ENCODE data around the gene SRGAP2C.
"Not testable (repeated sequence)": the region's sequence is repeated elsewhere in the genome, so short reads cannot be mapped to it uniquely, and the experiment has no call there.

GRCh38 chr1:121176649-121177048, 8.1 kb upstream of the SRGAP2C start:
- TF ChIP-seq, protein P1, sequence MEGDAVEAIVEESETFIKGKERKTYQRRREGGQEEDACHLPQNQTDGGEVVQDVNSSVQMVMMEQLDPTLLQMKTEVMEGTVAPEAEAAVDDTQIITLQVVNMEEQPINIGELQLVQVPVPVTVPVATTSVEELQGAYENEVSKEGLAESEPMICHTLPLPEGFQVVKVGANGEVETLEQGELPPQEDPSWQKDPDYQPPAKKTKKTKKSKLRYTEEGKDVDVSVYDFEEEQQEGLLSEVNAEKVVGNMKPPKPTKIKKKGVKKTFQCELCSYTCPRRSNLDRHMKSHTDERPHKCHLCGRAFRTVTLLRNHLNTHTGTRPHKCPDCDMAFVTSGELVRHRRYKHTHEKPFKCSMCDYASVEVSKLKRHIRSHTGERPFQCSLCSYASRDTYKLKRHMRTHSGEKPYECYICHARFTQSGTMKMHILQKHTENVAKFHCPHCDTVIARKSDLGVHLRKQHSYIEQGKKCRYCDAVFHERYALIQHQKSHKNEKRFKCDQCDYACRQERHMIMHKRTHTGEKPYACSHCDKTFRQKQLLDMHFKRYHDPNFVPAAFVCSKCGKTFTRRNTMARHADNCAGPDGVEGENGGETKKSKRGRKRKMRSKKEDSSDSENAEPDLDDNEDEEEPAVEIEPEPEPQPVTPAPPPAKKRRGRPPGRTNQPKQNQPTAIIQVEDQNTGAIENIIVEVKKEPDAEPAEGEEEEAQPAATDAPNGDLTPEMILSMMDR (IDR thresholded peaks at IDR 0.05; ENCODE audit: insufficient read depth, low read length, poor library complexity, severe bottlenecking), result not testable (repeated sequence)
- TF ChIP-seq EZH2phosphoT487 (conservative IDR thresholded peaks at IDR 0.05; ENCODE audit: low read length), result not testable (repeated sequence)

Data from SU-DHL-6 (cell line).